GM18517 (cell line): ENCODE measurements around the gene MYCBPAP.

Source experiments
- ATAC-seq: cut with Tn5 transposase; IDR thresholded peaks from one replicate; pipeline ENCODE4 v1.9.1; 2021; ENCODE audit warnings: mild to moderate bottlenecking, moderate library complexity; ENCODE audit not compliant: unreplicated experiment

The MYCBPAP gene

DNA sequence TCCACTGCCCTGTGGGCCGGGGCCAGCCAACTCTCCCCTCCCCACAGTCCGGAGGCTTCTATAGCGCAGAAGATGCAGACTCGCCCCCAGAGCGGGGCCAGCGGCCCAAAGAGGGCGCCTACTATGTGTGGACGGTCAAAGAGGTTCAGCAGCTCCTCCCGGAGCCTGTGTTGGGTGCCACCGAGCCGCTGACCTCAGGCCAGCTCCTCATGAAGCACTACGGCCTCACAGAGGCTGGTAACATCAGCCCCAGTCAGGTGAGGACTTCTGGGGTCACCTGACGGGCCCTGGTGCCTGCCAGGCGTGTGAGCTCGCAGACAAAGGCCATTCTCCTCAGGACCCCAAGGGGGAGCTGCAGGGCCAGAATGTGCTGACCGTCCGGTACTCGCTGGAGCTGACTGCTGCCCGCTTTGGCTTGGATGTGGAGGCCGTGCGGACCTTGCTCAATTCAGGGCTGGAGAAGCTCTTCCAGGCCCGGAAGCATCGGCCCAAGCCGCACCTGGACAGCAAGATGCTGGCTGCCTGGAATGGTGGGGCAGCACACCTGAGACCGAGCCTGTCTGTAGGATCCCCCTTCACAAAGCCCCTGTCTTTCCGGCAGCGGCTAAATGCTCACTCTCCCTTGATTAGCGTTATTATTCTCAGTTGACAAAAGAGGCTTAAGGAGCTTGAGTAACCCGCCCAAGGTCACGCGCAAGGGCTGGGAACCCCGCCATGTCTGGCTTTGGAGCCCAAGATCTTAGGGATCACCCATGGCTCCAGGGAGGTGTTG, 42.6 kb downstream of the MYCBPAP start:
- no peak for ATAC-seq

DNA sequence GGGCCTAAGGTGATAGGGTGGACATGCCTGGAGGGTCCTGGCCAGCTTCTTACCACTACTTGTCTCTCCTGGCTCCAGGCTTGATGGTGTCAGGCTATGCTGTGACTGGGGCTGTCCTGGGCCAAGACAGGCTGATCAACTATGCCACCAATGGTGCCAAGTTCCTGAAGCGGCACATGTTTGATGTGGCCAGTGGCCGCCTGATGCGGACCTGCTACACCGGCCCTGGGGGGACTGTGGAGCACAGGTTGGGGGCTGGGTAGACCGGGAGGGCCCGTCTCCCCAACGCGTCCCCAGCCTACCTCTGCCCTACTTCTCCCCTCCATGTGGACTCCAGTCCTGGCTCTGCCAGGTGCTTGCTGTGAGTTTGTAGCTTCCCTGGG, 43.2 kb downstream of the MYCBPAP start:
- no peak for ATAC-seq

DNA sequence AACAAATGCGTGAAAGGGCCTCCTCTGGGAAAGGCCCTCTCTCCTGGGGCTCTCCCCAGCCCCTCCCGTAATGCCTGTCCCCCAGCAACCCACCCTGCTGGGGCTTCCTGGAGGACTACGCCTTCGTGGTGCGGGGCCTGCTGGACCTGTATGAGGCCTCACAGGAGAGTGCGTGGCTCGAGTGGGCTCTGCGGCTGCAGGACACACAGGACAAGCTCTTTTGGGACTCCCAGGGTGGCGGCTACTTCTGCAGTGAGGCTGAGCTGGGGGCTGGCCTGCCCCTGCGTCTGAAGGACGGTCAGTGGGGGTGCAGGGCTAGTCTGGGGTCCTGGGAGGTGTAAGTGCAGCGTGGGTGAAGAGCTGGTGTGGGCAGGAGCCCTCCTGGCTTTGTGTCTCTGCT, 43.6 kb downstream of the MYCBPAP start:
- no peak for ATAC-seq

DNA sequence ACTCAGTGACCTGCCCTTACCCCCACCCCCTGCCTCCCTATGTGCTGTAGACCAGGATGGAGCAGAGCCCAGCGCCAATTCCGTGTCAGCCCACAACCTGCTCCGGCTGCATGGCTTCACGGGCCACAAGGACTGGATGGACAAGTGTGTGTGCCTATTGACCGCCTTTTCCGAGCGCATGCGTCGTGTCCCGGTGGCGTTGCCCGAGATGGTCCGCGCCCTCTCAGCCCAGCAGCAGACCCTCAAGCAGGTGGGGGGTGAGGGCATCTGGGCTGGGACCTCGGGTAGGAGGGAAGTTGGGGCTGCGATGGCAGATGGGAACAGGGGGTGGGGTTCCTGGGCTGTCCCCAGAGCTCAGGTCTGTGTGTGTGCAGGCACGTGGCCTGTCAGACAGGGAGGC, 46.0 kb downstream of the MYCBPAP start:
- no peak for ATAC-seq

DNA sequence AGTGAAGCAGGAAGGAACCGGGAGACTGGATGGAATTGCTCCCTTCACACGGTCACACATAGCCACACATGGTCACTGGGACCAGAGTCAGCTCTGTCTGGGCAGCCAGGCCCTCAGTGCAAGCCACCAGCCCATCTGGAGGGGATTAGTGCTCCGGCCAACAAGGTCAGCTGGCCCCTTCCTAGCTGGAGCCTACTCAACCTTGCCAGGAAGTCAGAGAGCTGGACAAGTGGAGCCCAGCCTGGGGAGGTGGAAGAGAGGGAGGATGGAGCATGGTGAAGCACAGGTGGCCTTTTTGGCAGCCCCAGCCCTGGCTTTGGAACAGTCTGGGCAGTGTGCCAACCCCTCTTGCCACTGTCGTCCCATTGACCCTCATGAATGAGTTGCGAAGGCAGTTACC, 48.6 kb downstream of the MYCBPAP start:
- ATAC-seq, result no peak

DNA sequence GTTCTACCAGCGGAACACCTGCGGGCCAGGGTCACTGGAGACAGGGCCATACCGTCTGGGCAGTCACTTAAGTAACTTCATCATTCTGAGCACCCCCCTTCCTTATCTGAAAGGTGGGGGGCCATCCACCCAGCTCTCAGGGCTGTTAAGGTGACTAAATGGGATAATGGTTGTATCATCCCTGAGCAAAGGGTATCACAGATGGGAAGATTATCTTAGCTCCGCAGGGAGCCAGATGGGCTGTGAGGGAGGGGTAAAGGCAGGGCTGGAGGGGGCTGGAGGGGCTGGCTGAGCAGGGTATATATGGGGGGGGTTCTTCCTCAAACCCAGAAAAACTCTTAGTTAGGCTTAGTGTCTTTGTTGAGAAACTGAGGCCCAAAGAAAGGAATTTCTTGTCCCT, 49.4 kb downstream of the MYCBPAP start:
- no peak for ATAC-seq

GRCh38 chr17:50558091-50558490, 49.9 kb downstream of the MYCBPAP start:
- ATAC-seq, result no peak

DNA sequence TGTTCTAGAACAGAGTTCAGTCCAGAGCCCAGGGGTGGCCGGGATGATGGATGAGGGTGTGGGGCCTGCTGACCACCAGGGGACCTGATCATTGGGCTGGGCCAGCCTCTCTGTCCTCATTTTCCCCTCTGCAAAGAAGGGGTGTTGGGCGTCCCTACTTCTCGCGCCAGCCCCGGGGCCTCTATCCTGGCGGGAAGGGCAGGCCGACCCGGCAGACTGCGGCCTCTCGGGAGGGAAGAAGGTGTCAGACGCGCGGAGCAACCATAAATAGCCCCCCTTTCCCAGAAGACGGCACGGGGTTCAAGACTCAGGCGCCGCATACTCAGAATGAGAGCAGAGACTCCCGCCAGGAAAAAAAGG, 50.3 kb downstream of the MYCBPAP start:
- ATAC-seq, result no peak

- ATAC-seq, result no peak
Observed at GRCh38 chr17:50558941-50559614, 50.8 kb downstream of the MYCBPAP start.

DNA sequence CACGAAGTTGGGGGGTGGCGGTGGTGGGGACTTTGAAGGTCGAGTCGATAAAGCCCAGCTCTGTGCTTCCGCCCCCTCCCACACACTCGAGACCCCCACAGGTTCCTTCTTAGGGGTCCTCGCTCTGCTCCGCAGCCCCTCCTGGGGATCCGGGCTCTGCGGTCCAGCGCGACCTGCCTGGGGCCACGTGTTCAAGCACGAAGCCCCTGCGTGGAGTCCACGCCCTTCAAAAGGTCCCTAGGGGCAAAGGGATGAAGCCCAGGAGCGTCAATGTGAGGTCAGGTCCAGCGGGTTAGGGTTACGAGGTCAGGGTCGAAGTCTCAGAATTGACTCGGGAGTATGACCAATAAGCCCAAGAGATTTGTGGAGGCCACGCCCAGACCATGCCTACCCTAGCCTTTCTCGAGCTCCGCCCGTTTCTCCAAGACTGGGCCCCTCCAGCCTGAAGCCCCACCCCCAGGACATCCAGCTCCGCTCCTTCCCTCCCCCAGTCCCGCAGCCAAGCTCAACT, 51.5 kb downstream of the MYCBPAP start:
- ATAC-seq, result peak; percentile 12

GRCh38 chr17:50560185-50560824, 52.1 kb downstream of the MYCBPAP start, which contains the start of gene CACNA1G:
Gene CACNA1G, plus strand, starts transcription at chr17:50560715. Its CDS starts 745 bp downstream, at chr17:50561460.
- ATAC-seq, result peak; percentile 83

GRCh38 chr17:50560931-50561745, 52.9 kb downstream of the MYCBPAP start:
- ATAC-seq, result no peak

- no peak for ATAC-seq
Observed at GRCh38 chr17:50561746-50562141, 53.5 kb downstream of the MYCBPAP start.

DNA sequence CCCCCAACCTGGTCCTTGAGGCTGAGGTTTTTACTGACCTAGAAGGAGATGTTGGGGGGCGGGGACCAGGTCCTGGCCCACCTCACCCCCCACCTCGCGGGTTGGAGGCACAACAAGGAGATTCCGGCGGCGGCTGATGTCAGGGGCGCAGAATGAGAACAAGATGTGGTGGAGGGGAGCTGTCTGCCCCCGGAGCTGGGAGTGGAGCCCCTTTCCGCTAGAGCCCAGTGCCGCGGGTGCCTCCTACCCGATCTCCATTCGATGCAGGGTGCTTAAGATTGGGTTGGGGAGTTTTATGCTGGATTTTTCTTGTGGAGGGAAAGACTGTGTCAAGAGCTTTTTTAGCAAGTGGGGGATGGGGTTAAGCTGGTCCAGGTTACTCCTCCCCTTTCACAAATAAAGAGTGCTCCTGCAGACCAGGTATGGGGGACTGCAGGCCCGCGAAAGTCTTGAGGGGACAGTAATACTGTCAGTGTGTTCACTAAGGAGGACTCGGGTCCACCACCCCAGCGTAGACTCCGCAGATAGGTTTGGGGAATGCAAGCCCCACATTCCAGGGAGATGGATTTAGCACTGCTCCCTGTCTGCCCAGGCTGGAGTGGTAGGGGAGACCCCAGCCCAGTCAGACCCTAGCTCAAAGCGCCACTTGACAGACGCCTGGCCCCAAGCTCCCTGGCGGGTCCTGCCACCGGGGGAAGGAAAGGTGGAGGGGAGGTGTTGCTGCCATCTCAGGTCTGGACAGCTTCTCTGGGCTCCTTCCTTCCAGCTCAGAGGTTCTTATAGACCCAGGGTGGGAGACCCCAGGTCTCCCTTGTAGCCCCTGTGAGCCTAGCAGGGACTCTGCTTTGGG, 54.2 kb downstream of the MYCBPAP start:
- no peak for ATAC-seq

DNA sequence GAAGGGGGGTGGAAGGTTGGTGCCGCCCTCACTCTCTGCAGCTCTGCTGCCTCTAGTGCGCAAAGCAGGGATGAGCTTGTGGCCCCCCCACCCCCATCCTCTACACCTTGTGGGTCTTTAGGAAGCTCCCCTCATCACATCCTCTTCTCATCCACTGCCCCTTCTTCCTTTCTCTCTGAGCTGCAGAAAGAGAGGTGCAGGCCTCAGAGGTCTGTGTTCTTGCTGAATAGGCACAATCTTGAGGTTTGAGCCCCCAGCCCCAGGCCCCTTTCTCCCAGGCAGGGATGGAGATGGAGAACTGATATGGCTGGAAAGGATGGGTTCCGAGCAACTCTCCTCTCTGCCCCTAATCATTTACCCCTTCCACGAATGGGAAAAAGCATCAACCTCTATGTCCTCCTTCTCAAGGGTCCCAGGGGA, 54.9 kb downstream of the MYCBPAP start:
- no peak for ATAC-seq

DNA sequence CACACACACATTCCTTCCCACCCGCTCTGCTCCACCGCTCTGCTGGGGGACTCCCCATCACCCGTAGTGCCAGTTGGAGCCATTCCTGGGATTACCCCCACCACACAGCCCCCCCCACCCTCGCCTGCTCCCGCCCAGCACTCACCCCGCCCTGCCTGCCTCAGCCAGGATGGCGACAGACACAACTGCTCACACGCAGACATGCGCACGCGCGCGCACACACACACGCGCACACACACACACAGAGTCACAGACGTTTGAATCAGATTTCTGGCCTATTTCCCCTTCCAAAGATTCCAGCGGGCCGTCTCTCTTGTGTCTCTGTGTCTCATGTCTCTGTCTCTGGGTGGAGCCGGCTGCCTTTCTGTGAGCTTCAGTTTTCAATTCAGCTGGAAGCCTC, 56.7 kb downstream of the MYCBPAP start:
- no peak for ATAC-seq

DNA sequence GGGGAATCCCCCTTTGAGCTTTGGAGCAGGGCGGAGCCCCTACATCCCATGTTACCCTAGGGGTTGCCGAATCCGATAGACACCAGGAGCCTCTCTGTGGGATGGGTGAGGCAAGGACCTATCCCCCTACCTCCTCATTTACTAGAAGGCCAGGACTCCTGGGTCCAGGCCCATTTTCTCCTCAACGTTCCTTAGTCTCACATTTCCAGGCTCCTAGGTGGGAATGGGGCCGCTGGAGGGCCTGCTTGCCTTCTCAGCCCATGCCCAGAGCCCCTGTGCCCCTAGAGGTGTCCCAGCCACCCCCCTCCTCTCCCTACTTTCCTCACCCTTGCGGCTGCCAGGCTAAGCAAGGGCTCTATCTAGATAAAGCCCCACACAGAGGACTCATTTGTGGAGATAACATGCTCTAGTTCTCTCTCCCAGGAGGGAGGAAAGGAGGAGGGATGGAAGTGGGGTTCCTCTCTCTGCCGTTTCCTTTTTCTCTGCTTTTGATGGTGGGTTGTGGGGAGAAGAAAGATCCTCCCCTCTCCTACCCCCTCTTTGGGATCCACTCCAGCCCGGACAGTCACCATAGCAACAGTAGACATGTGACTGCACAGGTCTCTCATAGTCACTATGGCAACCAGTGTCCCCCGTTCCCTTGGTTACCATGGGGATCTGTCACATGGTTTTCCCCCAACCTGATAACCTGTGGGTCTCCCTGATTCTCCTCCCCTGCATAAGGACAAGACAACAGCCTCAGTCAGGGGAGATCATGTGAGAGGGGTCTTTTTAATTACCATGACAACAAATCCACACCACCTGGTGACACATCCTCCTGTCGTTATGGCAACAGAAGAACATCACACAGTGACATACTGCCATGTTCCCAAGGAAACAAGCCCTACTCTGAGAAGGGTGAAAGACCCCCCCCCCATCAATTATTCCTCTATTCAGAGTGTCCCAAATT, 57.4 kb downstream of the MYCBPAP start:
- no peak for ATAC-seq

GRCh38 chr17:50566886-50567285, 58.6 kb downstream of the MYCBPAP start:
- ATAC-seq, result no peak

- ATAC-seq, result no peak
Observed at GRCh38 chr17:50568659-50569058, 60.4 kb downstream of the MYCBPAP start.
